WTC11 (cell line): ENCODE data around the gene HARS2. TPM values are rescaled to one million over a fixed set of nuclear protein-coding genes. Genes with fewer than 3 reads are reported as not detected.

Experiments used
- GRHL2 ChIP-seq: fragments of 250-450 bp; sonication (Bioruptor Pico); IDR thresholded peaks from 2 replicates; pipeline ENCODE4 v1.8.0; 2022; ENCODE audit warnings: mild to moderate bottlenecking, moderate library complexity; ENCODE audit not compliant: insufficient replicate concordance, severe bottlenecking
- KAT7 ChIP-seq: sonication (generic); formaldehyde crosslinking; IDR thresholded peaks from 2 replicates; pipeline ENCODE4 v1.8.1; 2023; ENCODE audit warnings: missing genetic modification reagents, mild to moderate bottlenecking, borderline replicate concordance
- ZNF396 ChIP-seq: fragments of 250-450 bp; sonication (Bioruptor Pico); IDR thresholded peaks from 2 replicates; pipeline ENCODE4 v1.8.0; 2021; ENCODE audit warnings: mild to moderate bottlenecking, moderate library complexity, borderline replicate concordance
- microRNA-seq: library from miRNA; unstranded; fragments of <30 nt; microRNA quantifications from one replicate; pipeline ENCODE4 v1.2.0, GENCODE V29; 2022; ENCODE audit warnings: borderline number of aligned reads
- total RNA-seq: library from RNA; stranded (reverse); gene quantifications from 3 replicates; pipeline ENCODE4 v1.2.3, GENCODE V29; 2021
- TF ChIP-seq, protein P1 (sequence below): sonication (generic); formaldehyde crosslinking; conservative IDR thresholded peaks from 2 replicates; pipeline ENCODE4 v1.8.1; 2023; ENCODE audit warnings: mild to moderate bottlenecking, low read depth, missing genetic modification reagents, moderate library complexity
- TF ChIP-seq, protein P2 (sequence below): fragments of 250-450 bp; sonication (Bioruptor Pico); IDR thresholded peaks from 2 replicates; pipeline ENCODE4 v1.9.0; 2021; ENCODE audit warnings: moderate library complexity, mild to moderate bottlenecking, inconsistent platforms, borderline replicate concordance
- TF ChIP-seq, protein P3 (sequence below): sonication (generic); formaldehyde crosslinking; IDR thresholded peaks from 2 replicates; pipeline ENCODE4 v1.8.1; 2022; ENCODE audit warnings: mild to moderate bottlenecking, moderate library complexity, missing genetic modification reagents

The HARS2 gene
- total RNA-seq, 1 experiment from 2014 or later = 28.9 TPM

DNA sequence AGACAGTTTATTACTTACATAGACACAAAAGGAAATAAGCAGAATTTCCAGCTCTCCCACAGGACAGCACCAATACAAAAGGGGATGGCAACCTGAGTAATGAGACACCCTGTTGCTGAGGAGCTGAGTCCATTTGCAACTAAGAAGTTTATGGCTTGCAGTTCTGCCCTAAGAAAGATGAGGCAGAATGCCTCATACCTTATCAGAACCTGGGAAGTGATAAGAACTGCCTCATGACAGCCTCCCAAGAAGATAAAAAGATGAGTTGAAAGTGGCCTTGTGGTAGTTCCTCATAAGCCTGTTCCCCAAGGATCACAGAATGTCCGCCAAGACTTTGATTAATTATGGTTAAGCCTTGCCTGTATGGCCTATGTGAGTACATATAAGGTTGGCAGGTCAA lies 50.7 kb downstream of the HARS2 start (continued):
- TF ChIP-seq, protein P1, sequence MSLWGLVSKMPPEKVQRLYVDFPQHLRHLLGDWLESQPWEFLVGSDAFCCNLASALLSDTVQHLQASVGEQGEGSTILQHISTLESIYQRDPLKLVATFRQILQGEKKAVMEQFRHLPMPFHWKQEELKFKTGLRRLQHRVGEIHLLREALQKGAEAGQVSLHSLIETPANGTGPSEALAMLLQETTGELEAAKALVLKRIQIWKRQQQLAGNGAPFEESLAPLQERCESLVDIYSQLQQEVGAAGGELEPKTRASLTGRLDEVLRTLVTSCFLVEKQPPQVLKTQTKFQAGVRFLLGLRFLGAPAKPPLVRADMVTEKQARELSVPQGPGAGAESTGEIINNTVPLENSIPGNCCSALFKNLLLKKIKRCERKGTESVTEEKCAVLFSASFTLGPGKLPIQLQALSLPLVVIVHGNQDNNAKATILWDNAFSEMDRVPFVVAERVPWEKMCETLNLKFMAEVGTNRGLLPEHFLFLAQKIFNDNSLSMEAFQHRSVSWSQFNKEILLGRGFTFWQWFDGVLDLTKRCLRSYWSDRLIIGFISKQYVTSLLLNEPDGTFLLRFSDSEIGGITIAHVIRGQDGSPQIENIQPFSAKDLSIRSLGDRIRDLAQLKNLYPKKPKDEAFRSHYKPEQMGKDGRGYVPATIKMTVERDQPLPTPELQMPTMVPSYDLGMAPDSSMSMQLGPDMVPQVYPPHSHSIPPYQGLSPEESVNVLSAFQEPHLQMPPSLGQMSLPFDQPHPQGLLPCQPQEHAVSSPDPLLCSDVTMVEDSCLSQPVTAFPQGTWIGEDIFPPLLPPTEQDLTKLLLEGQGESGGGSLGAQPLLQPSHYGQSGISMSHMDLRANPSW (CRISPR knock-in tag) = no peak
- TF ChIP-seq GRHL2 (CRISPR knock-in tag) (no peak), KAT7 (CRISPR knock-in tag) (no peak), ZNF396 (CRISPR knock-in tag) (no peak)
- TF ChIP-seq, protein P2, sequence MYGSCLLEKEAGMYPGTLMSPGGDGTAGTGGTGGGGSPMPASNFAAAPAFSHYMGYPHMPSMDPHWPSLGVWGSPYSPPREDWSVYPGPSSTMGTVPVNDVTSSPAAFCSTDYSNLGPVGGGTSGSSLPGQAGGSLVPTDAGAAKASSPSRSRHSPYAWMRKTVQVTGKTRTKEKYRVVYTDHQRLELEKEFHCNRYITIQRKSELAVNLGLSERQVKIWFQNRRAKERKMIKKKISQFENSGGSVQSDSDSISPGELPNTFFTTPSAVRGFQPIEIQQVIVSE = no peak
- TF ChIP-seq, protein P3, sequence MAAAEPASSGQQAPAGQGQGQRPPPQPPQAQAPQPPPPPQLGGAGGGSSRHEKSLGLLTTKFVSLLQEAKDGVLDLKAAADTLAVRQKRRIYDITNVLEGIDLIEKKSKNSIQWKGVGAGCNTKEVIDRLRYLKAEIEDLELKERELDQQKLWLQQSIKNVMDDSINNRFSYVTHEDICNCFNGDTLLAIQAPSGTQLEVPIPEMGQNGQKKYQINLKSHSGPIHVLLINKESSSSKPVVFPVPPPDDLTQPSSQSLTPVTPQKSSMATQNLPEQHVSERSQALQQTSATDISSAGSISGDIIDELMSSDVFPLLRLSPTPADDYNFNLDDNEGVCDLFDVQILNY = no peak

Small RNAs within 50 kb of the gene (microRNA-seq; reads per million reads assigned to microRNA genes)
- not detected for gene MIR3655

Other genes with a start within 250 kb of the HARS2 start
- 8.4 to 9.8 TPM (median 8.8 TPM) in 3 replicates for gene EIF4EBP3, start 143.8 kb upstream of the HARS2 start, total RNA-seq
- gene SRA1, start 134.0 kb upstream of the HARS2 start, total RNA-seq = 34.5 to 37.8 TPM (median 34.6 TPM) in 3 replicates
- 23.7 to 25.9 TPM (median 25.2 TPM) in 3 replicates for gene APBB3, start 126.9 kb upstream of the HARS2 start, total RNA-seq
- gene SLC35A4, start 126.6 kb upstream of the HARS2 start, total RNA-seq = 74.7 to 75.7 TPM (median 74.8 TPM) in 3 replicates
- gene CD14, start 58.3 kb upstream of the HARS2 start, total RNA-seq = 0.27 to 0.63 TPM (median 0.53 TPM) in 3 replicates
- gene TMCO6, start 52.0 kb upstream of the HARS2 start, total RNA-seq = 28.7 to 32.6 TPM (median 32.2 TPM) in 3 replicates
- gene NDUFA2, start 43.8 kb upstream of the HARS2 start, total RNA-seq = 74.8 to 81.5 TPM (median 77.7 TPM) in 3 replicates
- gene IK, start 43.6 kb upstream of the HARS2 start, total RNA-seq = 58.5 to 69.2 TPM (median 64.5 TPM) in 3 replicates
- 22.1 to 25.3 TPM (median 23.5 TPM) in 3 replicates for gene WDR55, start 26.6 kb upstream of the HARS2 start, total RNA-seq
- gene DND1, start 17.9 kb upstream of the HARS2 start, total RNA-seq = 2.1 to 3.3 TPM (median 2.9 TPM) in 3 replicates
- gene HARS1, start 85 bp upstream of the HARS2 start, total RNA-seq = 51.9 to 55.6 TPM (median 52.5 TPM) in 3 replicates
- gene ZMAT2, start 9.0 kb downstream of the HARS2 start, total RNA-seq = 50.3 to 57.2 TPM (median 54.7 TPM) in 3 replicates
- 2.2 to 2.7 TPM (median 2.4 TPM) in 3 replicates for gene PCDHA1, start 94.7 kb downstream of the HARS2 start, total RNA-seq
- 2.0 to 2.4 TPM (median 2.1 TPM) in 3 replicates for gene PCDHA2, start 103.4 kb downstream of the HARS2 start, total RNA-seq
- 3.3 to 3.4 TPM (median 3.3 TPM) in 3 replicates for gene PCDHA3, start 109.6 kb downstream of the HARS2 start, total RNA-seq
- gene PCDHA4, start 115.6 kb downstream of the HARS2 start, total RNA-seq = 5.4 to 6.3 TPM (median 5.6 TPM) in 3 replicates
- gene PCDHA5, start 130.2 kb downstream of the HARS2 start, total RNA-seq = 0.85 to 0.94 TPM (median 0.90 TPM) in 3 replicates
- 2.0 to 2.4 TPM (median 2.4 TPM) in 3 replicates for gene PCDHA6, start 136.5 kb downstream of the HARS2 start, total RNA-seq
- 2.3 to 2.7 TPM (median 2.4 TPM) in 3 replicates for gene PCDHA7, start 142.8 kb downstream of the HARS2 start, total RNA-seq
- gene PCDHA8, start 149.7 kb downstream of the HARS2 start, total RNA-seq = 0.85 to 1.3 TPM (median 1.3 TPM) in 3 replicates
- 1.1 to 1.5 TPM (median 1.4 TPM) in 3 replicates for gene PCDHA9, start 156.9 kb downstream of the HARS2 start, total RNA-seq
- gene PCDHA10, start 164.4 kb downstream of the HARS2 start, total RNA-seq = 10.8 to 12.0 TPM (median 11.6 TPM) in 3 replicates
- gene PCDHA11, start 177.5 kb downstream of the HARS2 start, total RNA-seq = 5.8 to 8.7 TPM (median 7.9 TPM) in 3 replicates
- 9.6 to 10.7 TPM (median 10.1 TPM) in 3 replicates for gene PCDHA12, start 183.9 kb downstream of the HARS2 start, total RNA-seq
- 2.4 to 3.8 TPM (median 3.0 TPM) in 3 replicates for gene PCDHA13, start 190.7 kb downstream of the HARS2 start, total RNA-seq
- 8.2 to 8.6 TPM (median 8.4 TPM) in 3 replicates for gene PCDHAC1, start 234.8 kb downstream of the HARS2 start, total RNA-seq